GM19238 (cell line): Measurements from ENCODE around the gene FARSA.
"Not testable (repeated sequence)": the region's sequence is repeated elsewhere in the genome, so short reads cannot be mapped to it uniquely, and the experiment has no call there.

ENCODE experiments used
- DNase-seq: peaks from one replicate; pipeline ENCODE4 v3.0.0; 2011; ENCODE audit warnings: low spot score; ENCODE audit not compliant: insufficient read length

Gene FARSA

DNA sequence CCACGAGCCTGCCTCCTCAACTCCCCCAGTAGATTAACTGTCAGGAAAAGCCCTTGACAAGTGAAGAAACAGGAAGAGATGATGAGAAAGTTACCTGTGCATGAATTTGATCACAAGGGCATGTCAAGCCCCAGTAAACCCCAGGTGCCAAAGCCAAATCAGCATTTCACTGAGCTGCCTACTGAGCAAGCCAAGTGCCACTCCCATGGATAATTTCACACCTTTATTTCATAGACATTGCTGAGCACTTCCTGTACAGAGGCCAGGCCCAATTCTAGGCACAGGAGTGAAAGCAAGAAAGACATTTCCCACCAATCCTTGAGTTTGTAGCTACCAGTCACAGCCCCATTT, 21.1 kb upstream of the FARSA start:
- no peak for DNase-seq

DNA sequence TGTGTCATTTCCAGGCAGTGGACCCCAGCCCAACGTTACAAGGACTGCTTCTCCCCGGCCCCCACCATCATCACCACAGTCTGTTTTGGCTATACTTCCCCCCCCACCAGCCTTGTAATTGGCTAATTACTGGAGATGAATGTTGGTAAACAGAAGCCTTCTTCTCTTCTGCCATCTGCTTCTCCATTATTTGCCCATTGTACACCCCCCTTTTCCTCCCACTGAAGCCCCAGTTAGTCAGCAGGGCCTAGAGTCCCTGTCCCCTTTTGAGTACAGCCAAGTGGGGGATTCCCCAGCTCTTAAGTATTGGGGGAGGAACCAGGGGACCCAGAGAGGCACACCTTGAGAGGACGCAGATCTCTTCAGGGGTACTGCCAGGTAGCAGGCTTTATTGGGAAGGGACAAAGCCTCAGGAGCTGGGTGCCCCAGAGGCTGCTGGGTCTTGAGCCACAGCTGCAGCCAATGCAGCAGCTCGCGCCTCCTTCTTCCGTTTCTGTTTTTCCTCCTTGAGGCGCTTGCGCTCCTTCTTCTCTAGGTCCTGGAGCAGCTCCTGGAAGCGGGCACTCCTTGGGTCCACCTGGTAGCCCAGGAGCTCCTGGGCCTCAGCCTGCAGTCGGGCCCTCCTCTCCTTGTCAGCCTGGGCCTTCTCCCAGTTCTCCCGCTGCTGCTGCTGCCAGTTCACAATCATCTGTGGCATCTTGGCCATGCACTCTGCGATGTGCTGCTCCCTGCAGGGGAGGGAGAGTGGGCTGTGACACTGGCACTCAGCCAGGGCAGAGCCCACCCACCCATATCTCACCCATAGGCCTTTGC, 20.5 kb upstream of the FARSA start:
- DNase-seq = no peak

DNA sequence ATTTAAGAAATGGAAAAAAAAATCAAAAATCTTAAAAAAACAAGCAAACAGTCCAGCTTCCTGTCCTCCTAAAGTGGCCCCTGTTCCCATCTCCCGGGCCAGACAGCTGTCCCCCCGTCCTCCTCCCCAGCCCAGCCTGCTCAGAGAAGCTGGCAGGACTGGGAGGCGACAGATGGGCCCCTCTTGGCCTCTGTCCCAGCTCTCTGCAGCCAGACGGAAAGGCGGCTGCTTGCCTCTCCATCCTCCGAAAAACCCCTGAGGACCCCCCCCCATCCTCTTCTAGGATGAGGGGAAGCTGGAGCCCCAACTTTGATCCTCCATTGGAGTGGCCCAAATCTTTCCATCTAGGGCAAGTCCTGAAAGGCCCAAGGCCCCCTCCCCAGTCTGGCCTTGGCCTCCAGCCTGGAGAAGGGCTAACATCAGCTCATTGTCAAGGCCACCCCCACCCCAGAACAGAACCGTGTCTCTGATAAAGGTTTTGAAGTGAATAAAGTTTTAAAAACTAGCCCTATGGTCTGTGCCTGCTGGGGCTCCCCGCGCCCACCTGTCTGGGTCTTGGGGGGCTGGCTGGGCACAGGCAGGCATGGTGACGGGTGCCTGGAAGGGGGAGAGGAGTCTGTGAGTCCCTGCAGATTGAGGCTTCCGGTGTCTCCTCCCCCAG, 19.8 kb upstream of the FARSA start:
- no peak for DNase-seq

DNA sequence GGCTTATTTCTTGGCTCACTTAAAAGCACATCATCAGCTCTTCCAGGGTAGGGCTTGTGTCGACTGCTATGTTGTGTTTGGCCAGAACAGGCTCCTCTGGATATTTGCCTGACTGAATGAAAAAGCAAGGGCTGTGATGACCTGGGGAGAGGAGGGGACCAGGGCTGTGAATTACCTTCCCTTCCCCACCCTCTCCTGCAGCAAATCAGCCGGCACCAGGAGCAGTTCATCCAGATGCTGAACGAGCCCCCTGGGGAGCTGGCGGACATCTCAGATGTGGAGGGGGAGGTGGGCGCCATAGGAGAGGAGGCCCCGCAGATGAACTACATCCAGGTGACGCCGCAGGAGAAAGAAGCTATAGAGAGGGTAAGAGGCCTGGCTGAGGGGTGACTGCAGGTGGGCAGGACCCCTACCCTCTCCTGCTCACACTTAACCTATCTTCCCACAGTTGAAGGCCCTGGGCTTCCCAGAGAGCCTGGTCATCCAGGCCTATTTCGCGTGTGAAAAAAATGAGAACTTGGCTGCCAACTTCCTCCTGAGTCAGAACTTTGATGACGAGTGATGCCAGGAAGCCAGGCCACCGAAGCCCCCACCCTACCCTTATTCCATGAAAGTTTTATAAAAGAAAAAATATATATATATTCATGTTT, 19.1 kb upstream of the FARSA start:
- DNase-seq = no peak

DNA sequence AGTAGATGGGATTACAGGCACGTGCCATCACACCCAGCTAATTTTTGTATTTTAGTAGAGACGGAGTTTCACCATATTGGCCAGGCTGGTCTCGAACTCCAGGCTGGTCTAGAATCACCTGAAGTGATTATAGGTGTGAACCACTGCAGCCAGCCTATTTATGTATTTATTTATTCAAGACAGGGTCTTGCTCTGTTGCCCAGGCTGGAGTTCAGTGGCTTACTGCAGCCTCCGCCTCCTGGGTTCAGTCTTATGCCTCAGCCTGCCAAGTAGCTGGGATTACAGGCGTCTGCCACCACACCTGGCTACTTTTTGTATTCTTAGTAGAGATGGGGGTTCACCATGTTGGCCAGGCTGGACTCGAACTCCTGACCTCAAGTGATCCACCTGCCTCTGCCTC, 18.5 kb upstream of the FARSA start:
- DNase-seq = not testable (repeated sequence)

DNA sequence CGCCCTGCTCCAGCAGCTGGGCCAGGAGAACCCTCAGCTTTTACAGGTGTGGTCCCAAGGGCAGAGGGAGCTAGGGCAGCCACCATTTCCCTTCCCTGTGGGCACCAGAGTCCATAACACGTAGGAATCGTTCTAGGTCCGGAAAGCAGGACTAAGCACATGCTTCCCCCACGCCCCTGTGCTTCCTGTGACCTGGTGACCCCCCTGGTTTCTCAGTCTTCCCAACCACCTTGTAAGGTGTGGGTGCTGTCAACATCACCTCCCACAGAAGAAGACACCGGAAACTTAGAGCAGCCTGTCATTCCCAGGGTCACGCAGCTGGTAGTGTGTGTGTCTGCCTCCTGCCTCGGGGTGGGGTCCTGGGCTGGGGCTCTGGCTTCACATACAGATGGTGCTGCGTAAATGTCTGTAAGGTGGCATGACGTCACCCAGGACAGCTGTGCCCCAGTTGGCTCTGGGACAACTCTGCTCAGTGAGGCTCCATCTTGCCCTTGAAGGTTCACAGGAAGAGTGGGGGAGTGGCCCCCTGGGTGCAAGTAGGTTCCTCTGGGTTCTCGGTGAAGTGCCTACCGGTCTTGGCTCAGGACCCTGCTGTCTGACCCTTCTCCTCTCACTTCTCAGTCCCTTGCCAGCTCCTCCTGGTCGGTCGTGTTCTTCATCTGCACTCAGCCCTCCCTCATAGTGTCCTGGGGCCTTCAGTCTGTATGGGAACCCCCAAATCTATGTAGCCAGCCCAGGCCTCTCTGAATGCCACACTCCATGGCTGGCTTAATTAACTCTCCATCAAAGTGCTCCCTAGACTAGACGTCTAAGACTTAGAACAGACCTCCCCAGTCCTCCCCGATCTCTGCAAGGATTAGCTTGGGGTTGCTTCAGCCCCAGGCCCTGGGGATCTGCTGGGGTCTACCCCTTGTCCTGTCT, 16.1 kb upstream of the FARSA start:
- no peak for DNase-seq

DNA sequence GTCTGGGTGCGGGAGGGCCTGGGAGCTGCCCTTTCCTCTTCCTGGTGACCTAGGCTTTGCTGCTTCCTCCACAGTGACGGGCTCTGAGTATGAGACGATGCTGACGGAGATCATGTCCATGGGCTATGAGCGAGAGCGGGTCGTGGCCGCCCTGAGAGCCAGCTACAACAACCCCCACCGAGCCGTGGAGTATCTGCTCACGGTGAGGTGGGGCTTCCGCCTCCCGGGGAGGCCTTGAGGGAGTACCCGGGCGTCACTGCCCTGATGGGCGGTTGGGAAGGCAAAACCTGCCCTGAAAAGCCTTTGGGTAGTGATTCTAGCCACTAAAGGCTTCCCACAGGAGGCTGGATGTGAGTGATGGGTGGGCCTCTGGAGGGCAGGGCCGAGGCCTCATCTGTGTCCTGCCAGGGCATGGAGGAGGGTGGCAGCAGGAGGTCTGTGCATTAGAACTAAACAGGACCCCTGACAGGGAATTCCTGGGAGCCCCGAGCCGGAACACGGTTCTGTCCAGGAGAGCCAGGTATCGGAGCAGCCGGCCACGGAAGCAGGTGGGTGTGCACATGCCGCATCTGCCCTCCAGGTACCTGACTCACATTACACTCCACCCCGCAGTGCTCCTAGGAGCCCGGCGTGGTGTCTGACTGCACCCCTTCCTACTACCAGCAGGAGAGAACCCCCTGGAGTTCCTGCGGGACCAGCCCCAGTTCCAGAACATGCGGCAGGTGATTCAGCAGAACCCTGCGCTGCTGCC, 15.3 kb upstream of the FARSA start:
- DNase-seq = no peak

DNA sequence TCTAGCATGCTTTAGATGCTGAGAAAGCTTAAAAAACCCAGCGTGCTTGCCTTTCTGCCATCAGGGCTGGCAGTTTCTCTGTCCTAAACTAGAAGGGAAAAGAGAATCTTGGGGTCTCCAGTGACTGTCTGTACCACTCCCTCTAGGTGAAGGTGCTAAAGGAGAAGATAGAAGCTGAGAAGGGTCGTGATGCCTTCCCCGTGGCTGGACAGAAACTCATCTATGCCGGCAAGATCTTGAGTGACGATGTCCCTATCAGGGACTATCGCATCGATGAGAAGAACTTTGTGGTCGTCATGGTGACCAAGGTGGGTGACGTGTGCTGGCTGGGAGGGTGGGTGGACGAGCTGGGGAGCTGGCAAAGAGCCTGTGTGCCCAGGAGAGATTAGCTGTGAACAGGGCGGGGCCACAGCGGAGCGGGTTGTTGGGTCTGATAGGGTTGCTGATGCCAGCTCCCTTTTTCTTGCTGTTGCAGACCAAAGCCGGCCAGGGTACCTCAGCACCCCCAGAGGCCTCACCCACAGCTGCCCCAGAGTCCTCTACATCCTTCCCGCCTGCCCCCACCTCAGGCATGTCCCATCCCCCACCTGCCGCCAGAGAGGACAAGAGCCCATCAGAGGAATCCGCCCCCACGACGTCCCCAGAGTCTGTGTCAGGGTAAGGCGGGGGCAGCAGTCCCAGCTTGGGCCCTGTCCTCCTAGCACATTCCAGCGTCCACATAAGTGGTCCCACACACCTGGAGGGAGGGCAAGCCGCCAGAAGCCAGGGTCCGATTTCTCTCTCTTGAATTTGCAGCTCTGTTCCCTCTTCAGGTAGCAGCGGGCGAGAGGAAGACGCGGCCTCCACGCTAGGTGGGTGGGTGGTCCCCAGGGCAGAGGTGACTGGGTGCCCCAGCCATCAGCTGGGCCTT, 14.4 kb upstream of the FARSA start:
- DNase-seq = no peak

DNA sequence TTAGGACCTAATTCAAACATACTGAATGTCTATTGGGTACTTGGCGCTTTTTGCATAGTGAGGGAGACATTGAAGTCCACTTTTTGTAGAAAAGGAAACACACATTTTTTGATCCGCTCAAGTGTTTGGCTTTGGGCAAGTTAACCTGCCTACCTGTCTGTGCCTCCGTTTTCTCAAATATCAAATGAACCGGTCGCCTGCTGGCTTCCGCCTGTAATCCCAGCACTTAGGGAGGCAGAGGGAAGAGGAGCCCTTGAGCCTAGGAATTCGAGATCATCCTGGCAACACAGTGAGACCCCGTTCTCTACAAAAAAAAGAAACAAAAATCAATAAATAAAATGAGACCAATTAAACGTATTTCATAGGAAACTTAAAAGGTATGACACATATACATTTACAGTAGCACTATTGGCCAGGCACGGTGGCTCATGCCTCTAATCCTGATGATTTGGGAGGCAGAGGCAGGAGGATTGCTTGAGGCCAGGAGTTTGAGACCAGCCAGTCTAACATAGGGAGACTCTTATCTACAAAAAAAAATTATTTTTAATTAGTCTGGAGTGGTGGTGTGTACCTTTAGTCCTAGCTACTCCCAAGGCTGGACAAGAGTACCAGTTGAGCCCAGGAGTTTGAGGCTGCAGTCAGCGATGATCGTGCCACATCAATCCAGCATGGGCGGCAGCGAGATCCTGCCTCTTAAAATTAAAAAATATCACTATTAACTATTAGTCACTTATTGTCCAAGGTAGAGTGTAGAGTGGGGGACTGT, 13.4 kb upstream of the FARSA start:
- DNase-seq = no peak

DNA sequence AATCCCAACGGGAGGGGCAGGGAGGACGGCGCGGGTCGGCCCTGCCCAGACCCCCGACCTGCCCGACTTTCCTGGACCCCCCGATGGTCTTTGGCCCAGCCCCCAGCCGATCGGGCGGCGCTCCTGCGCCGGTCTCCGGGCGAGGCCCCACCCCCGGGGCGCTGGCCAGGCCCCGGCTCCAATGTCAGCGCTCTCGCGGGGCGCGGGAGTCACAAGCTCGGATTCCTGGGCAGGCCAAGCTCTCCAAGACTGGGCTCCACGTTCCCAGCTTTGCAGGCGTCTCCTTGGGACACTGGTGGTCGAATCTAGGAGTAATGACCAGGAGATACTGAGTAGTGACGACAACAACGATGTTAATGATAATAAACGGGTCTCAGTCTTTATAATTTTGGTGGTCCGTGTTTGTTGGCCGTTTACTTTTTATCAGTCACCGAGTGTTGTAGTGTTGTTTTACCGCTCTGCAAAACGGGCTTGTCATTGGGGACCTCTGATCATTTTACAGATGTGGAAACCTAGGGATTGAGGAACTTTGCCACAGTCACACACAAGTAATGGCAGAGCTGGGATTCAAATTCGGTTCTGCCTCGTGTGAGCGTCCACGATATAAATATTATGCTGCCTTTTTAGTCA, 12.7 kb upstream of the FARSA start:
- no peak for DNase-seq

DNA sequence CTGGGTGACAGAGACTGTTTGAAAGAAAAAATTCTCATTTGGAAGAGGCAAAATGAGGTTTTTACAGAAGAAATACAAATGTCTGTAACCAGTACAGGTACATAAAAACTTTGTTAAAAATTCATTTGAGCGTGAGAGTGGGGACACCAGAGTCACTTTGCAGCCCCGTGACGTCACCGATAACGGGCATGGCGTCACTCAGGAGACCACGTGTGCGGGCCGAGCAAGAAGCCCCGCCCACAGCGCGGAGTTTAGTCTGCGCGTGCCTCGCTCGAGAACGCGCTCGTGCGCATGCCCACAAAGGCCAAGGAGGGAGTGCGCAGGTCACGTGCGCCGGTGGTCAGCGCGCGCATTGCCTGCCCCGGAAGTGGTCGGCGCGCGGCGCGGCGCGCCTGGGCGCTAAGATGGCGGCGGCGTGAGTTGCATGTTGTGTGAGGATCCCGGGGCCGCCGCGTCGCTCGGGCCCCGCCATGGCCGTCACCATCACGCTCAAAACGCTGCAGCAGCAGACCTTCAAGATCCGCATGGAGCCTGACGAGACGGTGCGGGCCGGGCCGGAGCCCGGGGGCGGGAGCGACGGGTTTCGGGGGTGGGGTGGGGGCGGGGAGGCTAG, 12.1 kb upstream of the FARSA start, which contains the start of gene RAD23A:
TSS of gene RAD23A (plus strand) at position 384 of the 613 bp plus-strand sequence. CDS start at position 471, 87 bp downstream.
- peak; percentile 92 for DNase-seq

DNA sequence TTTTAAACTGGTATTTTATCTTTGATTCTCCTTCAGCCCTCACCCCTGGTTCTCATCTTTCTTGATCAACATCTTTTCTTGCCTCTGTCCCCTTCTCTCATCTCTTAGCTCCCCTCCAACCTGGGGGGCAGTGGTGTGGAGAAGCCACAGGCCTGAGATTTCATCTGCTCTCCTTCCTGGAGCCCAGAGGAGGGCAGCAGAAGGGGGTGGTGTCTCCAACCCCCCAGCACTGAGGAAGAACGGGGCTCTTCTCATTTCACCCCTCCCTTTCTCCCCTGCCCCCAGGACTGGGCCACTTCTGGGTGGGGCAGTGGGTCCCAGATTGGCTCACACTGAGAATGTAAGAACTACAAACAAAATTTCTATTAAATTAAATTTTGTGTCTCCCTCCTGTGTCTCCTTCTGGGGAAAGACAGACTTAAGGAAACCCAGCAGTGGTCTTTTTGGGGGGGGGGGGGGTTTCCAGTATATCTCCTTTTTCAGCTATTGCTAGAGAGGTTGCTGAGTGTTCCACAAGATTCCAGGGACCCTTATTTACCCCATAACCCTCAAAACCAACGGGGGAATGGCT, 10.7 kb upstream of the FARSA start:
- DNase-seq = no peak

DNA sequence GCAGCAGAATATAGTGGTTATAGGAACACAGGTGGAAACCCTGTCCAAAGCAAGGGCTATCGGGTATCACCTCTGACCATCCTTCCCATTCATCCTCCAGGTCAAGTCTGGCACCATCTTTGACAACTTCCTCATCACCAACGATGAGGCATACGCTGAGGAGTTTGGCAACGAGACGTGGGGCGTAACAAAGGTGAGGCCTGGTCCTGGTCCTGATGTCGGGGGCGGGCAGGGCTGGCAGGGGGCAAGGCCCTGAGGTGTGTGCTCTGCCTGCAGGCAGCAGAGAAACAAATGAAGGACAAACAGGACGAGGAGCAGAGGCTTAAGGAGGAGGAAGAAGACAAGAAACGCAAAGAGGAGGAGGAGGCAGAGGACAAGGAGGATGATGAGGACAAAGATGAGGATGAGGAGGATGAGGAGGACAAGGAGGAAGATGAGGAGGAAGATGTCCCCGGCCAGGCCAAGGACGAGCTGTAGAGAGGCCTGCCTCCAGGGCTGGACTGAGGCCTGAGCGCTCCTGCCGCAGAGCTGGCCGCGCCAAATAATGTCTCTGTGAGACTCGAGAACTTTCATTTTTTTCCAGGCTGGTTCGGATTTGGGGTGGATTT, 10.0 kb upstream of the FARSA start:
- no peak for DNase-seq

DNA sequence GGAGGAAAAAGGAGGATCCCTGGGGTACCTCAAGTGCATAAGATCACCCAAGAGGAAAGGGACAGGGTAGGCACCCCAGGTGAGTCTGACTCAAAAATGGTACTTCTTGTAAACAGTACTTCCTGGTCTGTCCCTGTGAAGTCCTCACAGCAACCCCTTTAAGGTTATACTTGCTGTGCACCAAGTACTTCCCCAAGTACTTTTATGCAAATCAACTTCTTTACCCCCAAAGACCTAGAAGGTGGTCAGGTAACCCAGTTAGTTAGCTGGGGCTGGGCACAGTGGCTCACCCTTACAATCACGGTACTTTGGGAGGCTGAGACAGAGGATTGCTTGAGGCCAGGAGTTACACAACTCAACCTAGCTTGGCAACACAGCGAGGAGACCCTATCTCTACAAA, 7.4 kb upstream of the FARSA start:
- DNase-seq = no peak

DNA sequence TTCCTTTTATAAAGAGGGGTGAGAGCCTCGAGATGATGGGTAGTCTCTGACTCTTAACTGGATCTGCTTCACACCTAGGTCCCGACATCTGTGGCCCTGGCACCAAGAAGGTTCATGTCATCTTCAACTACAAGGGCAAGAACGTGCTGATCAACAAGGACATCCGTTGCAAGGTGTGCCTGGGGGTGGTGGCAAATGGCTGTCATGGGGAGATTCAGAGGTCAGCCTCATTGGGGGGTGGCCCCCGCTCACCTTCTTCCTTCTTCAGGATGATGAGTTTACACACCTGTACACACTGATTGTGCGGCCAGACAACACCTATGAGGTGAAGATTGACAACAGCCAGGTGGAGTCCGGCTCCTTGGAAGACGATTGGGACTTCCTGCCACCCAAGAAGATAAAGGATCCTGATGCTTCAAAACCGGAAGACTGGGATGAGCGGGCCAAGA, 6.5 kb upstream of the FARSA start:
- DNase-seq = no peak

DNA sequence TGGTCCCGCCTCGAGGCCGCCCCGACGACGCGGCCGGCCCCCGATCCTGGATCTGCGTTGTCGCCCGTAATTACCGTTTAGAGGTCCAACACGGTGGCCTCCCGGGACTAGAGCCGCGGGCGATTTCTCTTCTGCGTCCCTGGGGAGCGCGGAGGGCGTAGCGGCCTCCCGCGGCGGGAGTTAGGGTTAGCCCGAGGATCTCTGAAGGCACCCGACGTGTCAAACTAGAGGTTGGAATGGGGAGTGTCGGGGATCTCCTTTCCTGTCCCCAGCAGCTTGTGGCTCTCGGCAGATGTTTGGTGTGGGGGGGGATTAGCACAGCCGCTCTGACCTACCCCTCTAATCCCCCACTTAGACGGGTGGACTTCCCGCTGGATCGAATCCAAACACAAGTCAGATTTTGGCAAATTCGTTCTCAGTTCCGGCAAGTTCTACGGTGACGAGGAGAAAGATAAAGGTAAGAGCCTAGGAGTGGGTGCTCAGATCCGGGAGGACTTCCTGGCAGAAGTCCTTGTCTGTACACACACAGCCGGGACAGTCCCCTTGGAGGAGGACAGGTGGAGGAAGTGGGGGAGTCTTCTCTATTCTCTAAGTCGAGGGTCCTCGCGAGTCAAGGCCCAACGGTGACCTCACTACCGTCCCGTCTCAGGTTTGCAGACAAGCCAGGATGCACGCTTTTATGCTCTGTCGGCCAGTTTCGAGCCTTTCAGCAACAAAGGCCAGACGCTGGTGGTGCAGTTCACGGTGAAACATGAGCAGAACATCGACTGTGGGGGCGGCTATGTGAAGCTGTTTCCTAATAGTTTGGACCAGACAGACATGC, 5.5 kb upstream of the FARSA start:
- DNase-seq = no peak
